PC-9 (cell line): ENCODE results near the gene UQCC5. TPM values are rescaled to one million over a fixed set of nuclear protein-coding genes. Genes with fewer than 3 reads are reported as not detected.

Source experiments
- BruUV-seq: library from RNA; stranded (reverse); fragments of 400-500 nt; replicated peaks from 2 replicates; lab custom pipeline; 2021; lab: Mats Ljungman, UMichigan
- CTCF ChIA-PET: fragments of 300-600 bp; sonication (Branson Sonifier 250); formaldehyde crosslinking; loops from one replicate; lab custom pipeline; 2022; ENCODE audit warnings: antibody characterized with exemption; lab: Charles Lee
- POLR2A ChIA-PET: fragments of 300-600 bp; sonication (Branson Sonifier 250); formaldehyde crosslinking; loops from one replicate; lab custom pipeline; 2022; ENCODE audit warnings: antibody characterized with exemption; ENCODE audit not compliant: unreplicated experiment; lab: Charles Lee
- DNase-seq, 2 experiments: peaks; one replicate each; pipeline versions ENCODE4 v3.0.0 to v3.0.0-alpha.2; 2015 to 2022; ENCODE audit warnings: mixed read lengths in 1 of 2
- H2AFZ ChIP-seq: fragments of 200-600 bp; sonication (generic); 2 replicates; pipeline ENCODE4 v1.8.1; 2017; ENCODE audit warnings: antibody characterized with exemption
- H3F3A ChIP-seq: fragments of 200-600 bp; sonication (generic); 2 replicates; pipeline ENCODE4 v1.8.1; 2017; ENCODE audit warnings: antibody characterized with exemption, mild to moderate bottlenecking, low read depth; ENCODE audit not compliant: insufficient read depth
- H3K27ac ChIP-seq: fragments of 200-600 bp; sonication (generic); 2 replicates; pipeline ENCODE4 v1.6.1; 2016; ENCODE audit warnings: mixed run types
- H3K27me3 ChIP-seq: fragments of 200-600 bp; sonication (generic); 2 replicates; pipeline ENCODE4 v1.6.1; 2016; ENCODE audit warnings: low read depth, mixed run types; ENCODE audit not compliant: insufficient read depth
- H3K36me3 ChIP-seq: fragments of 200-600 bp; sonication (generic); 2 replicates; pipeline ENCODE4 v1.6.1; 2016; ENCODE audit warnings: low read depth, mixed run types
- H3K4me1 ChIP-seq: fragments of 200-600 bp; sonication (generic); replicated peaks from 2 replicates; pipeline ENCODE4 v1.6.1; 2016; ENCODE audit warnings: mixed run types; ENCODE audit not compliant: insufficient read depth
- H3K4me2 ChIP-seq: fragments of 200-600 bp; sonication (generic); 2 replicates; pipeline ENCODE4 v1.6.1; 2017; ENCODE audit warnings: mixed run types
- H3K4me3 ChIP-seq: fragments of 200-600 bp; sonication (generic); 2 replicates; pipeline ENCODE4 v1.6.1; 2016; ENCODE audit warnings: mixed run types
- H3K79me2 ChIP-seq: fragments of 200-600 bp; sonication (generic); 2 replicates; pipeline ENCODE4 v1.6.1; 2017; ENCODE audit warnings: low read depth, mixed run types
- H3K9me2 ChIP-seq: fragments of 200-600 bp; sonication (generic); 2 replicates; pipeline ENCODE4 v1.8.1; 2017; ENCODE audit warnings: mild to moderate bottlenecking; ENCODE audit not compliant: insufficient read depth
- H3K9me3 ChIP-seq: fragments of 200-600 bp; sonication (generic); 2 replicates; pipeline ENCODE4 v1.8.1; 2016; ENCODE audit warnings: low read depth; ENCODE audit not compliant: insufficient read depth
- H4K20me1 ChIP-seq: fragments of 200-600 bp; sonication (generic); 2 replicates; pipeline ENCODE4 v1.8.1; 2017; ENCODE audit not compliant: insufficient read depth
- CTCF ChIP-seq: fragments of 200-600 bp; sonication (generic); conservative IDR thresholded peaks from 2 replicates; pipeline ENCODE4 v1.6.1; 2017; ENCODE audit warnings: mixed run types, antibody characterized with exemption, mild to moderate bottlenecking, moderate library complexity
- EZH2 ChIP-seq: fragments of 200-600 bp; sonication (generic); IDR thresholded peaks from 2 replicates; pipeline ENCODE4 v1.8.0; 2017; ENCODE audit warnings: antibody characterized with exemption, low read depth
- intact Hi-C: fragments of 100-400 bp; cut with micrococcal nuclease; formaldehyde crosslinking; loops from one replicate; pipeline ENCODE4 v1.10.0; 2022; ENCODE audit not compliant: unreplicated experiment
- total RNA-seq: library from RNA; stranded (reverse); gene quantifications from 2 replicates; pipeline ENCODE4 v1.2.3, GENCODE V29; 2021

The UQCC5 gene
- total RNA-seq, 1 experiment from 2014 or later: 13.3 TPM

- no TSS peak for BruUV-seq
- H2AFZ ChIP-seq: no peak overlapping the region
- TF ChIP-seq EZH2 (no peak), CTCF (no peak)
- no peak overlapping the region for H3K4me3 ChIP-seq
- H3F3A ChIP-seq: no peaks in the 10 kb centered on the region
- no peaks in the 10 kb centered on the region for H4K20me1 ChIP-seq
- intact Hi-C loops: no loop called here
- peaks cover 12% of the 10 kb centered on the region; the same call in 1 of the 2 replicates for H3K4me1 ChIP-seq
- no peaks in the 10 kb centered on the region for H3K27me3 ChIP-seq
- ChIA-PET CTCF (no interaction called here), POLR2A (no interaction called here)
- no peaks in the 10 kb centered on the region for H3K9me2 ChIP-seq
- peak in 1 of 2 experiments; percentile 26 for DNase-seq
- H3K4me2 ChIP-seq: no peak overlapping the region
- no peaks in the 10 kb centered on the region for H3K9me3 ChIP-seq
- H3K36me3 ChIP-seq: no peaks in the 10 kb centered on the region
- no peak overlapping the region for H3K27ac ChIP-seq
- H3K79me2 ChIP-seq: no peaks in the 10 kb centered on the region
These were observed 26.6 kb upstream of the UQCC5 start for GRCh38 chr3:52509753-52510328.

GRCh38 chr3:52511509-52511908 lies 24.9 kb upstream of the UQCC5 start:
- intact Hi-C loops: no loop called here
- no peak overlapping the region for H2AFZ ChIP-seq
- peaks cover 12% of the 10 kb centered on the region; the same call in 1 of the 2 replicates for H3K4me1 ChIP-seq
- H3K27me3 ChIP-seq: no peaks in the 10 kb centered on the region
- no peaks in the 10 kb centered on the region for H3K9me3 ChIP-seq
- no peak for TF ChIP-seq EZH2
- no peak for TF ChIP-seq CTCF
- ChIA-PET CTCF (no interaction called here), POLR2A (interaction anchor here (0.7 kb wide), 1 partner anchor 47 kb away, joined by 3 read pairs; no protein-coding TSS in a partner anchor)
- no peaks in the 10 kb centered on the region for H3F3A ChIP-seq
- H3K9me2 ChIP-seq: no peaks in the 10 kb centered on the region
- no peaks in the 10 kb centered on the region for H4K20me1 ChIP-seq
- no peaks in the 10 kb centered on the region for H3K36me3 ChIP-seq
- H3K4me2 ChIP-seq: no peak overlapping the region
- no peak for DNase-seq
- H3K79me2 ChIP-seq: no peaks in the 10 kb centered on the region
- no peak overlapping the region for H3K4me3 ChIP-seq
- BruUV-seq: no TSS peak
- H3K27ac ChIP-seq: no peak overlapping the region

GRCh38 chr3:52512105-52512504 lies 24.3 kb upstream of the UQCC5 start:
- TF ChIP-seq CTCF (no peak), EZH2 (no peak)
- Histone ChIP-seq H3F3A (no peaks in the 10 kb centered on the region), H3K9me3 (no peaks in the 10 kb centered on the region), H3K9me2 (no peaks in the 10 kb centered on the region), H3K27ac (no peak overlapping the region), H3K27me3 (no peaks in the 10 kb centered on the region), H3K4me3 (no peak overlapping the region), H3K4me1 (peaks cover 8% of the 10 kb centered on the region; the same call in 1 of the 2 replicates), H2AFZ (no peak overlapping the region), H3K36me3 (no peaks in the 10 kb centered on the region), H3K4me2 (no peak overlapping the region), H3K79me2 (no peaks in the 10 kb centered on the region), H4K20me1 (no peaks in the 10 kb centered on the region)
- ChIA-PET POLR2A (interaction anchor here (0.7 kb wide), 1 partner anchor 46 kb away, joined by 3 read pairs; no protein-coding TSS in a partner anchor), CTCF (no interaction called here)
- no peak for DNase-seq
- intact Hi-C loops: no loop called here
- no TSS peak for BruUV-seq
